Lower leg skin (tissue), 4 donors: ENCODE measurements around the gene DTNBP1. TPM values are rescaled to one million over a fixed set of nuclear protein-coding genes. Genes with fewer than 3 reads are reported as not detected.

Source experiments
- DNase-seq, 2 donors: peaks; one replicate each; pipeline ENCODE4 v3.0.0-alpha.2; 2019; ENCODE audit warnings: low spot score in 2 of 2
- H3K4me3 ChIP-seq: fragments of 200-600 bp; sonication (generic); 2 replicates; pipeline ENCODE4 v1.5.1; 2017; ENCODE audit warnings: mild to moderate bottlenecking, low read depth; ENCODE audit not compliant: poor library complexity, severe bottlenecking
- POLR2A ChIP-seq, 2 donors: fragments of 450-650 bp; IDR thresholded peaks; one replicate each; pipeline ENCODE4 v1.6.1; 2016 to 2017; ENCODE audit warnings: antibody characterized with exemption in 2 of 2, mild to moderate bottlenecking in 1 of 2, moderate library complexity in 1 of 2
- WGBS, 2 donors: methylation state at CpG; one replicate each; pipeline ENCODE4 v1.1.5; 2018; 5-methylcytosine and 5-hydroxymethylcytosine counted together
- intact Hi-C: fragments of 100-400 bp; cut with DNase I; formaldehyde crosslinking; loops from one replicate; pipeline ENCODE4 v1.15.0; 2023; ENCODE audit warnings: low total_unique reads
- total RNA-seq, 4 donors: library from RNA; depleted of rRNA; stranded (reverse); fragments of >200 nt; gene quantifications; one replicate each; pipeline ENCODE4 v1.1.0, GENCODE V29; 2016
- TF ChIP-seq, protein P1 (sequence below), 3 donors: fragments of 450-650 bp; IDR thresholded peaks; one replicate each; pipeline ENCODE4 v1.5.1; 2016; ENCODE audit warnings: antibody characterized with exemption in 3 of 3, mild to moderate bottlenecking in 3 of 3, moderate library complexity in 2 of 3

Gene DTNBP1
- total RNA-seq, 4 donors from 2014 or later = 9.4 to 13.2 (median 11.6) TPM

DNA sequence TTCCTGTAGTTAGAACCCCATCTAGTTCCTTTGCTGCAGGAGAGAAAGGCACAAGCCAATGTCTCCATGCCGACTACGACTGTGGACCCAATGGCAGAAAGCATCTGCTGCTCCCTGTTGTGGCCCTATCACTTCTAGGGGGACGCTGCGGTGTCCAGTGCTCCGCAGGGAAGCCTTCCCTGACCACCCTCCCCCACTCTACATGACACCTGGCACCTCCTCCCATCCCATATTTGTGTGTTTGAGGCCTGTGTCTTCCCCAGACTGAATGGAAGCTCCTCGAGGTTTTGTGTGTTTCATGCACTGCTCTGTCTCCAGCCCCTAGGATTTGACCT, 159.5 kb downstream of the DTNBP1 start:
- no peak for DNase-seq
- 91 to 94% methylated on average over 6 of the region's 6 CpGs for WGBS, 2 donors
- intact Hi-C loops = no loop called here
- H3K4me3 ChIP-seq = no peak overlapping the region
- TF ChIP-seq POLR2A (IDR thresholded peaks at IDR 0.05) = no peak
- TF ChIP-seq, protein P1, sequence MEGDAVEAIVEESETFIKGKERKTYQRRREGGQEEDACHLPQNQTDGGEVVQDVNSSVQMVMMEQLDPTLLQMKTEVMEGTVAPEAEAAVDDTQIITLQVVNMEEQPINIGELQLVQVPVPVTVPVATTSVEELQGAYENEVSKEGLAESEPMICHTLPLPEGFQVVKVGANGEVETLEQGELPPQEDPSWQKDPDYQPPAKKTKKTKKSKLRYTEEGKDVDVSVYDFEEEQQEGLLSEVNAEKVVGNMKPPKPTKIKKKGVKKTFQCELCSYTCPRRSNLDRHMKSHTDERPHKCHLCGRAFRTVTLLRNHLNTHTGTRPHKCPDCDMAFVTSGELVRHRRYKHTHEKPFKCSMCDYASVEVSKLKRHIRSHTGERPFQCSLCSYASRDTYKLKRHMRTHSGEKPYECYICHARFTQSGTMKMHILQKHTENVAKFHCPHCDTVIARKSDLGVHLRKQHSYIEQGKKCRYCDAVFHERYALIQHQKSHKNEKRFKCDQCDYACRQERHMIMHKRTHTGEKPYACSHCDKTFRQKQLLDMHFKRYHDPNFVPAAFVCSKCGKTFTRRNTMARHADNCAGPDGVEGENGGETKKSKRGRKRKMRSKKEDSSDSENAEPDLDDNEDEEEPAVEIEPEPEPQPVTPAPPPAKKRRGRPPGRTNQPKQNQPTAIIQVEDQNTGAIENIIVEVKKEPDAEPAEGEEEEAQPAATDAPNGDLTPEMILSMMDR (IDR thresholded peaks at IDR 0.05) = no peak

DNA sequence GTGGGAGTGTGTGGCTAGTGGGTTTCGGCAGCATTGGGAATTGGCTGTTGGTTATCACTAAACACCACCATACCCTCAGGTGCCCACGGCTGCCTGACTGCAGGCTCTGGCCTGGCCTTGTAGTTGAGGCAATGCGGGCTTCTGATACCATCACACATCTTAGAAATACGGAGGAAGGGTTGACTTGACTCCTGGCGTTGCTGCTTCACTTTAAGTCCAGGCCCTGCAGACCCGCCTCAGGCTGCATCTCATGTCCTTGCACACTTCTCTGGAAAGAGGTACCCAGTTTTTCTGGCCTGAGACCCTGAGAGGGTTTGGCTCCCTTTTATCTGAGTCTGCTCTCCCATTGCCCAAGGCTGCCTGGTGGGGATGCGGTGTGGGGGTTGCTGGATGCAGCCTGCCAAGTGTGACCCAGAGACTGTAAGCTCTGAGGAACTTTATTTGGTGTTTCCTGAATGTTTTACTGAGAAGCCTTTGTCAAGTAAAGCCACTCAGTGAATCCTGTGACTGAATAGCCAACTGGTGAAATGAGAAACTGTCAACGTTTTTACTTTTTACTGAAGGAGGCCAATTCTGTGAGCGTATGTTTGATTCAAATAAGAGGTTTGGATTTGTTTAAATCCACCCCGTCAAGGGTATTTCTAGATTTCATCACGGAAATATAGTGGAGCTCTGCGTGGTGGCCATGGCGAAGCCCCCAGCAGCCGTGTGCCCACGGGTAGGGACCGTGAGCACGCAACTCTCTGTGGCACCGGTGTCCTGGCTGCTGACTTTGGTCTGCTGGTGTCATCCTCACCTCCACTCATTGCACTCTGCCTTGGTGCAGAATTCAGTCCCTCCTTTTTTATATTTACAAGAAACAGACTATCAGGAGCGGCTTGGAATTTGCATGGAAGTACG, 160.1 kb downstream of the DTNBP1 start:
- 78 to 86% methylated on average over 18 to 20 of the region's 20 CpGs for WGBS, 2 donors
- peak in 1 of 2 donors; percentile 59 for DNase-seq
- H3K4me3 ChIP-seq = no peak overlapping the region
- intact Hi-C loops = no loop called here
- TF ChIP-seq, protein P1 (IDR thresholded peaks at IDR 0.05) = no peak
- no peak for TF ChIP-seq POLR2A (IDR thresholded peaks at IDR 0.05)

DNA sequence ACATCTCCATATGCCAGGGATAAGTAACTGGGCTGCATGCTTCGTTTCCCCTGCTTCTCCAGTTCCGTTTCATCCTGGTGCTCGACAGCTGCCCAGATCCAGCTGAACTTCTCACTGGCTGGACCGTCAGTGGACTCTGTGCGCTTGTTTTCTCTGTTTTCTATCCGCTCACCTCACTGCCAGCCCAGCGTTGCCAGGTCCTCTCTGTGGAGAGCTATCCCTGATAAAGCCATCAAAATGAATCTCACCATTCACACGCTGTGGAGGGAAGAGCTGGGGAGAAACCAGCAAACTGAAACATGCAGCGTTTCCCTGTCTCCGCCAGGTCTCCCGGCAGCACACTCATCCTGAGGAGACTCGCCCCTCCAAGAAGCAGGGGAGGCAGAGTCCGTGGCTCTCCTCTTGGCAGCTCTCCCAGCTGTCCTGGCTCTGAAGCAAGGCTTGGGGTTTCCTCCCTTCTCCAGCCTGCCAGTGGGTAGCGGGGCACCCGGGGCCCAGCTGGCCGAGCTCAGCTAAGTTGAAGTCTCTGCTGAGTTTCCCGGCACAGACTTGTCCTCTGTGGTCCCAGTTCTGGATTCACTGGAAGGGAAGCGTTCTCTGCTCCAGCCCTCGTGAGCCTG, 160.9 kb downstream of the DTNBP1 start:
- intact Hi-C loops = no loop called here
- WGBS, 2 donors = 63 to 83% methylated on average over 12 to 19 of the region's 19 CpGs
- no peak overlapping the region for H3K4me3 ChIP-seq
- TF ChIP-seq, protein P1 (IDR thresholded peaks at IDR 0.05) = no peak
- no peak for TF ChIP-seq POLR2A (IDR thresholded peaks at IDR 0.05)
- DNase-seq = peak in 1 of 2 donors; percentile 85

DNA sequence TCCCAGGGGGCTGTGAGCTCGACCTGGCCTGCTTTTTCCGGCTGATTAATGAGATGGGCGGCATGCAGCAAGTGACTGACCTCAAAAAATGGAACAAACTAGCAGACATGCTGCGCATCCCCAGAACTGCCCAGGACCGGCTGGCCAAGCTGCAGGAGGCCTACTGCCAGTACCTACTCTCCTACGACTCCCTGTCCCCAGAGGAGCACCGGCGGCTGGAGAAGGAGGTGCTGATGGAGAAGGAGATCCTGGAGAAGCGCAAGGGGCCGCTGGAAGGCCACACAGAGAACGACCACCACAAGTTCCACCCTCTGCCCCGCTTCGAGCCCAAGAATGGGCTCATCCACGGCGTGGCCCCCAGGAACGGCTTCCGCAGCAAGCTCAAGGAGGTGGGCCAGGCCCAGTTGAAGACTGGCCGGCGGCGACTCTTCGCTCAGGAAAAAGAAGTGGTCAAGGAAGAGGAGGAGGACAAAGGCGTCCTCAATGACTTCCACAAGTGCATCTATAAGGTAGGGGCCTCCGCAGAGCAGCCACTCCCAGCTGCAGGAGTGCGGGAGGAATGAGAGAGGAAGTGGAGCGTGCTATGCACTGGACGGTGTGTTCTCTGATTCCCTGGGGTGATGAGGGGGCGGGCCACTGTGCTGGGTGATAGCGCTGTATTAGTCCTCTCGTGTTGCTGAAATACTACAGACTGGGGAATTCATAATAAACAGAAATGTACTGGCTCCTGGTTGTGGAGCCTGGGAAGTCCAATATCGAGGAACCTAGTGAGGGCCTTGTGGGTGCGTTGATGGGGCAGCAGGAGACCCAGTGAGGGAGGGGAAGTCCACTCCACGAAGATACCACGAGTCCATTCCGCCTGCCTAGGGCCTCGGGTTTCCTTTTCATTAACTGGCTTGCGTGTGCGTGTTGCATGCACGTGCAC, 161.7 kb downstream of the DTNBP1 start:
- DNase-seq = peak in 1 of 2 donors; percentile 82
- H3K4me3 ChIP-seq = no peak overlapping the region
- TF ChIP-seq, protein P1 (IDR thresholded peaks at IDR 0.05) = no peak
- no peak for TF ChIP-seq POLR2A (IDR thresholded peaks at IDR 0.05)
- 93% methylated on average over 38 of the region's 38 CpGs for WGBS, 2 donors
- intact Hi-C loops = no loop called here

DNA sequence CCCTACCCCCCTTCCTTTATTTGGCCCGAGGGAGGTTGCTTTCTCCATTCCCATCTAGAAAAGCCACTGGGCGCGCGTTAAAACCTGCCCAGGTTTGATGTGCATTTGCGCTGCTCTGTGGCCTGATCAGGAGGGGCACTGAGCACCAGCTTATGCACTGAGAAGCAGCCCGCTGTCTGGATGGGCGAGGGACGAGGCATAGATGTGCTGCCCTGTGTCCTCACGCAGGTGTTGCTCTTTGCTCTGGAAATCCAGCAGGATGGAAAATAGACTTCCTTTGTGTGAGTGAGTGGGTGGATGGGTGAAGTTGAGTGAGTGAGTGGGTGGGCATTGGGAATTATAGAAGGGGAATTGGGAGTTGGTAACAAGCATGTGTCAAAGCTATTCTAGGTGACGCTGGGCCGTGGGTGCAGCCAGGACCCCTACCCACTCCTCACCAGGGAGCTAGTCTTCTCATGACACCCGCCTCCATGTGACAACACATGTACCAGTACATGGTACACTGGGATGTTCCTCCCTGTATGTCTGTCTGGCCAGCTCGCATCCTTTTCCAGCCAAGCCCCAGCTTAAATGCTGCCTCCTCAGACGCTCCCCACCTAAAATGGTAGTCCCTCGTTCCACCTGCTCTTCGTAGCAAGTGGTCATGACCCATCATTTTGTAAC, 162.6 kb downstream of the DTNBP1 start:
- 90 to 92% methylated on average over 16 of the region's 16 CpGs for WGBS, 2 donors
- peak in 1 of 2 donors; percentile 45 for DNase-seq
- H3K4me3 ChIP-seq = no peak overlapping the region
- intact Hi-C loops = no loop called here
- no peak for TF ChIP-seq POLR2A (IDR thresholded peaks at IDR 0.05)
- TF ChIP-seq, protein P1 (IDR thresholded peaks at IDR 0.05) = no peak
